NCI-H1417 (cell line): ENCODE measurements around the gene ZNF493.

Experiments
- DNase-seq, 3 experiments: peaks; one replicate each; lab custom pipeline; 2025; lab: John Stamatoyannopoulos, UW

The ZNF493 gene

GRCh38 chr19:21463449-21464105 is 66.6 kb downstream of the ZNF493 start:
- peak in 1 of 3 experiments; percentile 17 for DNase-seq

GRCh38 chr19:21466627-21467026 is 69.7 kb downstream of the ZNF493 start:
- DNase-seq: no peak

- no peak for DNase-seq
Measured at GRCh38 chr19:21468791-21469190, 71.9 kb downstream of the ZNF493 start.

- no peak for DNase-seq
Measured at GRCh38 chr19:21472507-21472906, 75.6 kb downstream of the ZNF493 start.

GRCh38 chr19:21474671-21475181 is 77.8 kb downstream of the ZNF493 start:
- DNase-seq: peak in 1 of 3 experiments; percentile 8
